ENCODE results near the gene NT5M.

Gene NT5M

DNA sequence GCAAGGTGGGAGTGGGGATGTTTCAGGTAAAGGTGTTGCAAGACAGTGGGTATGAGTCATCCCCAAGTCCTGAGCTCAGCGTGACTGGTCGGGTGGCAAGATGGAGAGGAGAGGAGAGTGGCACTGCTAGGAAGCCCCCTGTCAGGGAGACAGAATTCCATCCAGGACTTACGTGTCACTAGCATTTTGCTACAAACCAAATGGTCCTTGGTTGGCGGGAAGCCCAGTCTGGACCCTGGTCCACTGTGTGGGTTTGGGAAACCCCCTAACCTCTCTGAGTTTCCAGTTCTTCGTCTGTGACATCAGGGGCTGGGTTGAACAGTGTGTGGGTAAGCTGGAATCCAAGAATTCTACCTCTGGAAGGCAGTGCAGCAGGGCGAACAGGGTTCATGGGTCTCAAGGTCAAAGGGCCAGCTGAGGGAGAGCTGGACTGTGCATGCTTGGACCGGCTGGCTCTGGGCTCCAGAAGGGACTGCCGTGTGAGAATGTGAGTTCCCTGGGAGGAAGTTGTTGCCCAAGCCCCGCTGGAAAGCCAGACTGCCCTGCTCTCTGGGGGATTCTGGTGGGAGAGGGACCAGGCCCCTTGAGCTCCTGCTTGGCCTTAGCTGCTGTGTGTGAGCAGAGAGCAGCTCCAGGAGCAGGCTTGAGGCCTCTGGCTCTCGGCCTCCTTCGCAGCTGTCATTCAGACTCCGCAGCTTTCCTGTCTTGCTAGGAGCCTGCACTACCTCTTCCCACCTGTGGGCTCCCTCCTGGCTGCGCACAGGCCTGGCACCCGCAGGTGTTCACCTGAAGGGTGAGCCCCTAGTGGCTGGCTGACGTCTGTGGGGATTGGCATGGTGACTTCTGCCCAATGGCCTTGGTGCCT, 84.6 kb downstream of the NT5M start:
- Histone ChIP-seq H3K9ac (ENCODE audit: low read length in 2 of 2) (no peak overlapping the region), H3K27ac (ENCODE audit: low read length) (no peak overlapping the region), H3K27me3 (ENCODE audit: control insufficient read depth in 1 of 2, insufficient read depth in 2 of 2, low read length in 2 of 2) (peaks cover 3 to 10% of the 10 kb centered on the region in 2 donors)

DNA sequence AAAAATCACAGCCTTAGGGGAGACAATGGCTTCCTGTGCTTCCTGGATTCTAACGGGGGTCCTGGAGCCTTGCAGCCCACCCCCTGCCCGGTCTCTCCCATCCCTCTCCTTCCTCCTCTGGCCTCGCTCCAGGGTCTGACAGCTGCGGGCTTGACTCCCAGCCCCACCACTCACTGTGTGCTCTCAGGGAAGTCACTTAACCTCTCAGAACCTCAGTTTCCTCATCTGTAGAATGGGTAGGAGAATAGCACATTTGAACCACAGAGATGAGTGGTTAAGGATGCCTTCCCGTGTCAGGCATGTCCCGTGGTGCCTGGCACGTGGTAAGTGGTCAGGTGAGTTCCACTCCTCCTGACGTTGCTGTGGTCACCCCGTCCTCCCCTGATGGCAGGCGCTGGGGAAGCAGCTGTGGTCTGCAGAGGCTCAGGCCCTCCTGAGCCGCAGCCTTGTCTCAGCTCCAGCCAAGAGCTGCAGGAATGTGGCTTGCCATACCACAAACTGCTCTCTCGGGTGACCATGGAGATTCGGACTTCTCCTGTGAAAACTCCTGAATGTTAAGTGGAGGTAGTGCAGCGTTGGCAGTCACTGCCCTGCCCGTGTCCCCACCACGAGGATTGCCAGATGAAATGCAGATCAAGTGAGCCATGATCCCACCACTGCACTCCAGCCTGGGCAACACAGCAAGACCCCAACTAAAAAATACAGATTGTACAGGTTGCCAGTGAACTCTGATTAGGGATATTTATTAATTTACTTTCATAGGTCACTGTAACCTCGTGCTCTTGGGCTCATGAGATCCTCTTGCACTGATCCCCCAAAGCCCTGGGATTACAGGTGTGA, 85.7 kb downstream of the NT5M start:
- no peaks in the 10 kb centered on the region for H3K9me3 ChIP-seq (ENCODE audit: control insufficient read depth in 2 of 2, low read length in 2 of 2)
- peaks cover 3 to 10% of the 10 kb centered on the region in 2 donors for H3K27me3 ChIP-seq (ENCODE audit: control insufficient read depth in 1 of 2, insufficient read depth in 2 of 2, low read length in 2 of 2)
- H3K27ac ChIP-seq (ENCODE audit: low read length) = no peak overlapping the region
- H3K9ac ChIP-seq (ENCODE audit: low read length in 2 of 2) = no peak overlapping the region
- no peak overlapping the region for H3K4me3 ChIP-seq (ENCODE audit: low read length in 2 of 2)
- peaks cover 2% of the 10 kb centered on the region for H3K4me1 ChIP-seq (ENCODE audit: control insufficient read depth, insufficient read depth, low read length)
- no peaks in the 10 kb centered on the region for H3K36me3 ChIP-seq (ENCODE audit: control insufficient read depth in 2 of 2, insufficient read depth in 2 of 2, low read length in 2 of 2)

More for the DNA sequence above, 84.6 kb downstream of the NT5M start:
- no peaks in the 10 kb centered on the region for H3K9me3 ChIP-seq (ENCODE audit: control insufficient read depth in 2 of 2, low read length in 2 of 2)
- H3K4me3 ChIP-seq (ENCODE audit: low read length in 2 of 2) = no peak overlapping the region
- peaks cover 2% of the 10 kb centered on the region for H3K4me1 ChIP-seq (ENCODE audit: control insufficient read depth, insufficient read depth, low read length)
- no peaks in the 10 kb centered on the region for H3K36me3 ChIP-seq (ENCODE audit: control insufficient read depth in 2 of 2, insufficient read depth in 2 of 2, low read length in 2 of 2)

DNA sequence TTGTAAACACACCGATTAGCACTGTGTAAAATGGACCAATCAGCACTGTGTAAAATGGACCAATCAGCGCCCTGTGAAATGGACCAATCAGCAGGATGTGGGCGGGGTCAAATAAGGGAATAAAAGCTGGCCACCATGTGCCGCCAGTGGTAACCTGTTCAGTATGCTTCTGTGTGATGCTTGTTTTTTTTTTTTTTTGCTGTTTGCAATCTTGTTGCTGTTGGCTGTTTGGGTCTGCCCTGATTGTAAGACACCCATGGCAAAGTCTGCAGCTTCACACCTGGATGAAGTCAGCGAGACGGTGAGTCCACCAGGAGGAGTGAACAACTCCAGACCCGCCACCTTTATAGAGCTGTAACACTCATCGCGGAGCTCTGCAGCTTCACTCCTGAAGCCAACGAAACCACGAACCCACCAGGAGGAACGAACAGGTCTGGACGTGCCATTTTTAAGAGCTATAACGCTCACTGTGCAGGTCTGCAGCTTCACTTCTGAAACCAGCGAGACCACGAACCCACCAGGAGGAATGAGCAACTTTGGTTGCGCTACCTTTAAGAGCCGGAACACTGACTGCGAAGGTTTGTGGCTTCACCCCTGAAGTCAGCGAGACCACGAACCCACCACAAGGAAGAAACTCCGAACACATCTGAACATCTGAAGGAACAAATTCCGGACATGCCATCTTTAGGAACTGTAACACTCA, 88.6 kb downstream of the NT5M start:
- Histone ChIP-seq H3K9ac (ENCODE audit: low read length in 2 of 2) (no peak overlapping the region), H3K27ac (ENCODE audit: low read length) (no peak overlapping the region), H3K4me3 (ENCODE audit: low read length in 2 of 2) (no peak overlapping the region), H3K27me3 (ENCODE audit: control insufficient read depth in 1 of 2, insufficient read depth in 2 of 2, low read length in 2 of 2) (peaks cover 0 to 5% of the 10 kb centered on the region in 2 donors), H3K4me1 (ENCODE audit: control insufficient read depth, insufficient read depth, low read length) (no peaks in the 10 kb centered on the region), H3K9me3 (ENCODE audit: control insufficient read depth in 2 of 2, low read length in 2 of 2) (no peaks in the 10 kb centered on the region), H3K36me3 (ENCODE audit: control insufficient read depth in 2 of 2, insufficient read depth in 2 of 2, low read length in 2 of 2) (no peaks in the 10 kb centered on the region)

DNA sequence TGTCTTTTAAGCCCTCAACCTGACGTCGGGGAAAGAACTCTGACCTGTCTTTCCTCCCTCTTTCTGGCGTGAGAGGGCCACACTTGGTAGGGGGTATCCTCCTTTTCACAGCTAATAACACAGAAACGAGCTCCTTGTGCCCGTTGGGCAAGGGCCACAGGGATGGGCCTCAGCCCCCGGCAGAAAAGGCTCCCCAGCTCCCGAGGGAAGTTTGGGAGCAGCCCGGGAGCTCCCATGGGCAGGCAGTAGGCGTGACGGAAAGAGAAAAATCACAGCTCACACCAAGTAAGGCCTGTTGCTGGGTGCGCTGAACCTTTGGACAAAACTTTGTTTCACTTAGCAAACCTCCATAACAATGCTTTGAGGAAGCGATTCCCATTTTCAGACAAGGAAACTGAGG, 90.8 kb downstream of the NT5M start:
- Histone ChIP-seq H3K36me3 (ENCODE audit: control insufficient read depth in 2 of 2, insufficient read depth in 2 of 2, low read length in 2 of 2) (no peaks in the 10 kb centered on the region), H3K27me3 (ENCODE audit: control insufficient read depth in 1 of 2, insufficient read depth in 2 of 2, low read length in 2 of 2) (no peaks in the 10 kb centered on the region), H3K9ac (ENCODE audit: low read length in 2 of 2) (no peak overlapping the region), H3K9me3 (ENCODE audit: control insufficient read depth in 2 of 2, low read length in 2 of 2) (no peaks in the 10 kb centered on the region), H3K27ac (ENCODE audit: low read length) (no peak overlapping the region), H3K4me3 (ENCODE audit: low read length in 2 of 2) (no peak overlapping the region), H3K4me1 (ENCODE audit: control insufficient read depth, insufficient read depth, low read length) (no peaks in the 10 kb centered on the region)

DNA sequence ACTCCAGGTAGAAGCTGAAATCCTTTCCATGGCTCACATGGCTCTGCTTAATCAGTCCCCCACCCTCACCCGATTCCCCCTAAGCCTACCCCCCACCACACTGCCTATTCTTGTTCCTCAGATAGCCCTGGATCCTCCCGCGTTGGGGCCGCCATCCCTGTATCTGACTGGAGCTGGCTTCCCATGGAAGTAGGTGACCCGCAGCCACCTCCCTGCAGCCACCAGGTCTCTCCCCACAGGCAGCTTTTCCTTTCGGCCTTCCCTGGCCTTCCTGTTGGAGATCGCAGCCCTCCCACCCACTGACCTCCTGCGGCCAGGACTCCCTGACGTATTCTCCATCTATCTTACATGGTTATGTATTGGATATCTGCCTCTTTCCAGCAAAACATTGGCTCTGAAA, 91.3 kb downstream of the NT5M start:
- Histone ChIP-seq H3K36me3 (ENCODE audit: control insufficient read depth in 2 of 2, insufficient read depth in 2 of 2, low read length in 2 of 2) (no peaks in the 10 kb centered on the region), H3K4me1 (ENCODE audit: control insufficient read depth, insufficient read depth, low read length) (no peaks in the 10 kb centered on the region), H3K4me3 (ENCODE audit: low read length in 2 of 2) (no peak overlapping the region), H3K9me3 (ENCODE audit: control insufficient read depth in 2 of 2, low read length in 2 of 2) (no peaks in the 10 kb centered on the region), H3K9ac (ENCODE audit: low read length in 2 of 2) (no peak overlapping the region), H3K27ac (ENCODE audit: low read length) (no peak overlapping the region), H3K27me3 (ENCODE audit: control insufficient read depth in 1 of 2, insufficient read depth in 2 of 2, low read length in 2 of 2) (no peaks in the 10 kb centered on the region)

DNA sequence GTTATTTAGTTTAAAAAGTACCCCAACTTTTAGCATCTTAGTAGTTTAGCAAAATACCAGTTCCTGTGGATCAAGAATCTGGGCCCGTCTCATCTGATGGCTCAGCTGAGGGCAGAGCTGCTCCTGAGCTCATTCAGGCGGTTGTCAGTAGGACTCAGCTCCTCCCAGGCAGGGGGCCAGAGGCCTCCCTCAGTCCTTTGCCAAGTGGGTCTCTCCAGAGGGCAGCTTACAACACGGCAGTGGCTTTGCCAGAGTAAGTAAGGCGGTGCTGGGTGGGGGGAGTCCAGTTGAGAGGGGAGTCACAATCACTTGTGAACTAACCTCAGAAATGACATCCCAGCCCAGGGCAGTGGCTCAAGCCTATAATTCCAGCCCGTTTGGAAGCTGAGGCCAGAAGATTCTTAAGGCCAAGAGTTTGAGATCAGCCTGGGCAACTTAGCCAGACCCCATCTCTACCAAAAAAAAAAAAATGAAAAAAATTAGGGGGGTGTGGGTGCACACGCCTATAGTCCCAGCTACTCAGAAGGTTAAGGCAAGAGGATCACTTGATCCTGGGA, 92.2 kb downstream of the NT5M start:
- H3K27ac ChIP-seq (ENCODE audit: low read length) = no peak overlapping the region
- H3K4me3 ChIP-seq (ENCODE audit: low read length in 2 of 2) = no peak overlapping the region
- no peaks in the 10 kb centered on the region for H3K36me3 ChIP-seq (ENCODE audit: control insufficient read depth in 2 of 2, insufficient read depth in 2 of 2, low read length in 2 of 2)
- H3K9me3 ChIP-seq (ENCODE audit: control insufficient read depth in 2 of 2, low read length in 2 of 2) = no peaks in the 10 kb centered on the region
- H3K27me3 ChIP-seq (ENCODE audit: control insufficient read depth in 1 of 2, insufficient read depth in 2 of 2, low read length in 2 of 2) = no peaks in the 10 kb centered on the region
- H3K4me1 ChIP-seq (ENCODE audit: control insufficient read depth, insufficient read depth, low read length) = no peaks in the 10 kb centered on the region
- no peak overlapping the region for H3K9ac ChIP-seq (ENCODE audit: low read length in 2 of 2)

DNA sequence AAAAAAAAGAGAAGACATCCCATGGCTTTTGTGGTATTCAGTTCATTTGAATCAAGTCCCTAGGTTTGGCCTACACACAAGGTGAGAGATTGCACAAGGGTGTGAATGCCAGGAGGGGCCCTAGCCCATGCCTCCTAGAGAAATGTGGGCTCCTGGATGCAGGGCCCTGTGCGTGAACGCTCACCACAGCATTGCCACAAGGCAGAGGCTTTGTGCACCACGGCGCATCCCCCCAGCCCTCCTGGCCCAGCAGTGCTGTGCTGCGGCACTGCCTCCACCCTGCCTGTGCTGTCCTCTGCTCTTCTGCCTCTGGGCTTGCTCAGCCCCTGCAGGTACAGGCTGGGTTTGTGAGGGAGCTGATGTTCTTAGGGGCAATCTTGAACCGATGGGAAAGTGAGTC, 92.7 kb downstream of the NT5M start:
- Histone ChIP-seq H3K9me3 (ENCODE audit: control insufficient read depth in 2 of 2, low read length in 2 of 2) (no peaks in the 10 kb centered on the region), H3K27ac (ENCODE audit: low read length) (no peak overlapping the region), H3K27me3 (ENCODE audit: control insufficient read depth in 1 of 2, insufficient read depth in 2 of 2, low read length in 2 of 2) (no peaks in the 10 kb centered on the region), H3K36me3 (ENCODE audit: control insufficient read depth in 2 of 2, insufficient read depth in 2 of 2, low read length in 2 of 2) (no peaks in the 10 kb centered on the region), H3K4me1 (ENCODE audit: control insufficient read depth, insufficient read depth, low read length) (no peaks in the 10 kb centered on the region), H3K4me3 (ENCODE audit: low read length in 2 of 2) (no peak overlapping the region), H3K9ac (ENCODE audit: low read length in 2 of 2) (no peak overlapping the region)

Data from stomach smooth muscle (tissue), 2 donors.